Measurements from ENCODE around the gene AUTS2.

GRCh38 chr7:69753981-69754380 lies 155.7 kb downstream of the AUTS2 start:
- TF ChIP-seq CTCF (IDR thresholded peaks at IDR 0.05) (no peak), POLR2A (IDR thresholded peaks at IDR 0.05) (no peak), EP300 (IDR thresholded peaks at IDR 0.05) (no peak), POLR2AphosphoS5 (IDR thresholded peaks at IDR 0.05) (no peak)
